Endothelial cell of umbilical vein (primary cell): ENCODE results near the gene DMRT3. TPM values are rescaled to one million over a fixed set of nuclear protein-coding genes. Genes with fewer than 3 reads are reported as not detected.
"Not testable (repeated sequence)": the region's sequence is repeated elsewhere in the genome, so short reads cannot be mapped to it uniquely, and the experiment has no call there.

ENCODE experiments used
- BruUV-seq: library from RNA; stranded (reverse); fragments of 400-500 nt; replicated peaks from 2 replicates; lab custom pipeline; 2021; lab: Mats Ljungman, UMichigan
- CTCF ChIA-PET: fragments of 300-600, 350-600 bp; sonication (Branson Sonifier 250); formaldehyde crosslinking; loops from one replicate; lab custom pipeline; 2021; ENCODE audit warnings: antibody characterized with exemption, inconsistent platforms; lab: Charles Lee
- POLR2A ChIA-PET: fragments of 300-600, 350-600 bp; sonication (Branson Sonifier 250); formaldehyde crosslinking; loops from one replicate; lab custom pipeline; 2021; ENCODE audit warnings: antibody characterized with exemption, inconsistent platforms; lab: Charles Lee
- DNase-seq: peaks from one replicate; pipeline ENCODE4 v3.0.0-alpha.2; 2011; ENCODE audit warnings: low read depth, low spot score
- FAIRE-seq: peaks from 2 replicates; lab custom pipeline; 2011; peaks lifted over from hg19 to GRCh38; lab: Jason Lieb, UNC
- H2AFZ ChIP-seq: 2 replicates; pipeline ENCODE4 v1.6.0; 2012; ENCODE audit warnings: low read depth, low read length, control low read depth, inconsistent platforms
- H3K27ac ChIP-seq: 2 replicates; pipeline ENCODE4 v1.5.1; 2011; ENCODE audit warnings: low read depth, mild to moderate bottlenecking, control low read depth, low read length, moderate library complexity; ENCODE audit not compliant: insufficient read depth
- H3K27me3 ChIP-seq, 2 experiments: 2 replicates each; pipeline versions ENCODE4 v1.6.0 to v1.6.1; 2011; ENCODE audit warnings: low read length in 2 of 2, mixed read lengths in 1 of 2; ENCODE audit not compliant: control insufficient read depth in 2 of 2, insufficient read depth in 2 of 2
- H3K36me3 ChIP-seq, 2 experiments: 2 replicates in 1 of 2; 3 replicates in 1 of 2; pipeline ENCODE4 v1.5.1; 2011; ENCODE audit warnings: low read length in 2 of 2, mild to moderate bottlenecking in 1 of 2, moderate library complexity in 1 of 2; ENCODE audit not compliant: control insufficient read depth in 2 of 2, insufficient read depth in 2 of 2; ENCODE audit errors: extremely low read depth in 1 of 2
- H3K4me1 ChIP-seq: 3 replicates; pipeline ENCODE4 v1.5.1; 2011; ENCODE audit warnings: mild to moderate bottlenecking, low read length; ENCODE audit not compliant: control insufficient read depth, insufficient read depth; ENCODE audit errors: extremely low read depth
- H3K4me2 ChIP-seq: 2 replicates; pipeline ENCODE4 v1.6.1; 2011; ENCODE audit warnings: low read length, control low read depth, mixed read lengths; ENCODE audit not compliant: insufficient read depth
- H3K4me3 ChIP-seq, 3 experiments: fragments of 200-600 bp in 1 of 3; sonication (generic), shearing (Covaris generic) in 1 of 3; replicated peaks in 1 of 3; 2 replicates each; pipeline ENCODE4 v1.5.1; 2011 to 2016; ENCODE audit warnings: control low read depth in 3 of 3, low read length in 3 of 3, mild to moderate bottlenecking in 2 of 3, inconsistent platforms in 1 of 3, low read depth in 1 of 3, moderate library complexity in 1 of 3; ENCODE audit not compliant: insufficient read depth in 1 of 3
- H3K79me2 ChIP-seq: 2 replicates; pipeline ENCODE4 v1.6.0; 2012; ENCODE audit warnings: low read length, inconsistent platforms; ENCODE audit not compliant: control insufficient read depth, insufficient read depth
- H3K9ac ChIP-seq: replicated peaks from 2 replicates; pipeline ENCODE3; 2011; ENCODE audit warnings: low read length, control low read depth; ENCODE audit not compliant: insufficient read depth; ENCODE audit errors: extremely low read depth
- H3K9me1 ChIP-seq: replicated peaks from 3 replicates; pipeline ENCODE4 v1.6.0; 2011; ENCODE audit warnings: mild to moderate bottlenecking, low read length; ENCODE audit not compliant: control insufficient read depth, insufficient read depth; ENCODE audit errors: extremely low read depth
- H3K9me3 ChIP-seq: replicated peaks from 2 replicates; pipeline ENCODE4 v1.5.1; 2012; ENCODE audit warnings: low read length, inconsistent platforms; ENCODE audit not compliant: control insufficient read depth, insufficient read depth
- H4K20me1 ChIP-seq: replicated peaks from 2 replicates; pipeline ENCODE3; 2011; ENCODE audit warnings: mild to moderate bottlenecking, low read length; ENCODE audit not compliant: control insufficient read depth, insufficient read depth; ENCODE audit errors: extremely low read depth
- CTCF ChIP-seq, 2 donors: IDR thresholded peaks; 1 replicate in 1 of 2; 2 replicates in 1 of 2; pipeline ENCODE4 v1.5.1; 2011; ENCODE audit warnings: low read length in 2 of 2, mild to moderate bottlenecking in 2 of 2, moderate library complexity in 2 of 2, control low read depth in 1 of 2, inconsistent platforms in 1 of 2, low read depth in 1 of 2; ENCODE audit not compliant: insufficient read depth in 1 of 2; ENCODE audit errors: extremely low read depth in 1 of 2
- EZH2 ChIP-seq: IDR thresholded peaks from 2 replicates; pipeline ENCODE4 v1.6.1; 2012; ENCODE audit warnings: borderline replicate concordance, low read depth, mild to moderate bottlenecking, moderate library complexity, low read length, inconsistent platforms; ENCODE audit not compliant: severe bottlenecking
- FOS ChIP-seq: IDR thresholded peaks from 2 replicates; pipeline ENCODE4 v1.6.1; 2011; ENCODE audit warnings: mild to moderate bottlenecking, low read length, moderate library complexity, borderline replicate concordance; ENCODE audit not compliant: insufficient read depth
- GATA2 ChIP-seq: IDR thresholded peaks from 2 replicates; pipeline ENCODE4 v1.7.0; 2011; ENCODE audit warnings: low read depth, mild to moderate bottlenecking, moderate library complexity, mixed read lengths, low read length; ENCODE audit not compliant: insufficient read length, insufficient read depth
- JUN ChIP-seq: IDR thresholded peaks from 2 replicates; pipeline ENCODE4 v1.6.1; 2011; ENCODE audit warnings: borderline replicate concordance, low read depth; ENCODE audit not compliant: insufficient read length, insufficient read depth
- MAX ChIP-seq: IDR thresholded peaks from 2 replicates; pipeline ENCODE4 v1.6.1; 2011; ENCODE audit not compliant: insufficient read depth, insufficient read length
- MYC ChIP-seq: IDR thresholded peaks from one replicate; pipeline ENCODE4 v1.6.1; 2011; ENCODE audit warnings: mild to moderate bottlenecking, low read depth, low read length
- POLR2A ChIP-seq: IDR thresholded peaks from 2 replicates; pipeline ENCODE4 v1.6.1; 2012; ENCODE audit warnings: low read depth, mild to moderate bottlenecking, control low read depth, low read length
- POLR2AphosphoS5 ChIP-seq: IDR thresholded peaks from 2 replicates; pipeline ENCODE4 v1.6.1; 2012; ENCODE audit warnings: low read depth, mild to moderate bottlenecking, control low read depth, low read length, moderate library complexity; ENCODE audit not compliant: insufficient read depth
- dilution Hi-C: fragments of 300-500 bp; cut with MboI; formaldehyde crosslinking; loops from one replicate; pipeline ENCODE4 v1.15.0; 2019; ENCODE audit warnings: low sequenced_read_pairs; ENCODE audit not compliant: extremely low pct_ligation_motif_present
- intact Hi-C: fragments of 100-400 bp; cut with micrococcal nuclease; formaldehyde crosslinking; loops from one replicate; pipeline ENCODE4 v1.10.0; 2022
- polyA plus RNA-seq, 4 experiments: library from polyadenylated mRNA; depleted of rRNA in 3 of 4; stranded (reverse) in 3 of 4; unstranded in 1 of 4; fragments of >200 nt; gene quantifications; 2 replicates each; pipeline versions ENCODE4 v1.2.1 to v1.2.3, GENCODE V29; 2011 to 2012; ENCODE audit warnings: missing spikeins in 1 of 4
- total RNA-seq: library from RNA; stranded (reverse); gene quantifications from 2 replicates; pipeline ENCODE4 v1.2.3, GENCODE V29; 2021

The DMRT3 gene
- total and polyA plus RNA-seq, 2 donors (not counting 3 experiments of a cell fraction or from before 2014, with no cell fraction given) = not detected

- H3K27me3 ChIP-seq, H3K9me1 ChIP-seq, H3K4me3 ChIP-seq, POLR2A ChIA-PET, H2AFZ ChIP-seq, H3K4me2 ChIP-seq, DNase-seq, H4K20me1 ChIP-seq, BruUV-seq, FAIRE-seq, H3K27ac ChIP-seq, H3K4me1 ChIP-seq, dilution Hi-C loops, H3K9me3 ChIP-seq, H3K9ac ChIP-seq, H3K36me3 ChIP-seq, H3K79me2 ChIP-seq, intact Hi-C loops: not testable (repeated sequence)
- peak in 1 of 2 donors; percentile 42 for TF ChIP-seq CTCF (IDR thresholded peaks at IDR 0.05; ENCODE audit: extremely low read depth in 1 of 2, insufficient read depth in 1 of 2, low read depth in 1 of 2, low read length in 2 of 2)
- CTCF ChIA-PET = interaction anchor here (2.1 kb wide), 1 partner anchor 11 kb away, joined by 12 read pairs; no protein-coding TSS in a partner anchor
These were observed 22.1 kb downstream of the DMRT3 start for GRCh38 chr9:998299-999110.

- Histone ChIP-seq H3K4me2 (no peak overlapping the region), H2AFZ (no peak overlapping the region), H3K9me1 (no peaks in the 10 kb centered on the region), H3K9ac (no peak overlapping the region), H3K4me3 (no peak overlapping the region), H3K9me3 (no peaks in the 10 kb centered on the region), H3K4me1 (no peaks in the 10 kb centered on the region), H3K36me3 (no peaks in the 10 kb centered on the region), H4K20me1 (no peaks in the 10 kb centered on the region), H3K79me2 (no peaks in the 10 kb centered on the region), H3K27me3 (no peaks in the 10 kb centered on the region), H3K27ac (no peak overlapping the region)
- ChIA-PET POLR2A (no interaction called here), CTCF (interaction anchor here (0.6 kb wide), 1 partner anchor 374 kb away, joined by 3 read pairs; no protein-coding TSS in a partner anchor)
- TF ChIP-seq MYC (no peak), CTCF (IDR thresholded peaks at IDR 0.05; ENCODE audit: extremely low read depth in 1 of 2, insufficient read depth in 1 of 2, low read depth in 1 of 2, low read length in 2 of 2) (no peak), POLR2AphosphoS5 (no peak), JUN (no peak), GATA2 (no peak), EZH2 (no peak), FOS (no peak), MAX (no peak), POLR2A (no peak)
- dilution Hi-C loops = no loop called here
- intact Hi-C loops = no loop called here
- FAIRE-seq (no peak), DNase-seq (no peak)
- BruUV-seq = no TSS peak
These were observed 25.4 kb downstream of the DMRT3 start for GRCh38 chr9:1001838-1002237.
